B cell (primary cell): ENCODE data around the gene WNT3A. TPM values are rescaled to one million over a fixed set of nuclear protein-coding genes. Genes with fewer than 3 reads are reported as not detected.

Experiments used
- ATAC-seq: fragments of 200-7000 bp; cut with Tn5 transposase; one replicate; pipeline ENCODE4 v1.10.0; 2021; ENCODE audit warnings: low read depth, mild to moderate bottlenecking, moderate number of reproducible peaks, moderate library complexity
- CTCF ChIA-PET: fragments of 350-600 bp; sonication (Branson Sonifier 250); formaldehyde crosslinking; loops from one replicate; lab custom pipeline; 2021; ENCODE audit warnings: antibody characterized with exemption, inconsistent platforms; lab: Charles Lee
- POLR2A ChIA-PET: fragments of 350-600 bp; sonication (Branson Sonifier 250); formaldehyde crosslinking; loops from one replicate; lab custom pipeline; 2021; ENCODE audit warnings: antibody characterized with exemption; lab: Charles Lee
- DNase-seq: peaks from one replicate; pipeline ENCODE4 v3.0.0; 2013
- H2AFZ ChIP-seq: 2 replicates; pipeline ENCODE4 v1.6.1; 2012; ENCODE audit warnings: mild to moderate bottlenecking, low read depth, low read length; ENCODE audit not compliant: insufficient read depth, poor library complexity, severe bottlenecking
- H3K27ac ChIP-seq, 2 donors: 1 replicate in 1 of 2; 2 replicates in 1 of 2; pipeline ENCODE4 v1.5.1; 2012 to 2013; ENCODE audit warnings: low read length in 2 of 2, mild to moderate bottlenecking in 2 of 2, moderate library complexity in 1 of 2
- H3K27me3 ChIP-seq, 4 experiments: fragments of 200-600 bp in 1 of 4; sonication (generic) in 1 of 4; replicated peaks in 1 of 4; 1 replicate in 2 of 4; 2 replicates in 2 of 4; pipeline versions ENCODE4 v1.6.1 to v1.7.0; 2013 to 2016; ENCODE audit warnings: low read length in 3 of 4, mild to moderate bottlenecking in 2 of 4, mixed read lengths in 1 of 4, moderate library complexity in 1 of 4; ENCODE audit not compliant: insufficient read depth in 4 of 4, control insufficient read depth in 3 of 4; ENCODE audit errors: control extremely low read depth in 1 of 4
- H3K36me3 ChIP-seq, 2 experiments: replicated peaks in 1 of 2; 1 replicate in 1 of 2; 2 replicates in 1 of 2; pipeline versions ENCODE4 v1.6.1 to v1.7.1; 2013; ENCODE audit warnings: low read length in 1 of 2; ENCODE audit not compliant: insufficient read depth in 2 of 2, control insufficient read depth in 1 of 2; ENCODE audit errors: control extremely low read depth in 1 of 2, extremely low read depth in 1 of 2
- H3K4me1 ChIP-seq, 2 donors: fragments of 200-600 bp in 1 of 2; sonication (generic) in 1 of 2; 1 replicate in 1 of 2; 2 replicates in 1 of 2; pipeline versions ENCODE4 v1.5.1 to v1.6.1; 2013 to 2017; ENCODE audit warnings: low read length in 2 of 2; ENCODE audit not compliant: control insufficient read depth in 2 of 2, insufficient read depth in 2 of 2
- H3K4me2 ChIP-seq: replicated peaks from 2 replicates; pipeline ENCODE3; 2012; ENCODE audit warnings: mild to moderate bottlenecking, low read depth, low read length; ENCODE audit not compliant: poor library complexity, severe bottlenecking
- H3K4me3 ChIP-seq, 5 experiments: fragments of 200-600 bp in 1 of 5; sonication (generic) in 1 of 5; 1 replicate in 3 of 5; 2 replicates in 2 of 5; pipeline versions ENCODE4 v1.5.1 to v1.7.0; 2011 to 2016; ENCODE audit warnings: low read length in 4 of 5, mild to moderate bottlenecking in 4 of 5, low read depth in 2 of 5, control low read depth in 1 of 5, moderate library complexity in 1 of 5; ENCODE audit not compliant: insufficient read depth in 1 of 5; ENCODE audit errors: control extremely low read depth in 1 of 5, extremely low read depth in 1 of 5
- H3K79me2 ChIP-seq: fragments of 200-600 bp; sonication (generic); one replicate; pipeline ENCODE4 v1.6.0; 2016; ENCODE audit warnings: low read length; ENCODE audit not compliant: control insufficient read depth, insufficient read depth
- H3K9ac ChIP-seq: fragments of 200-600 bp; sonication (generic); 2 replicates; pipeline ENCODE4 v1.6.1; 2017; ENCODE audit warnings: mild to moderate bottlenecking, low read length, moderate library complexity
- H3K9me3 ChIP-seq, 3 donors: one replicate each; pipeline versions ENCODE4 v1.6.1 to v1.7.1; 2013; ENCODE audit warnings: low read length in 2 of 3; ENCODE audit not compliant: control insufficient read depth in 2 of 3, insufficient read depth in 1 of 3; ENCODE audit errors: control extremely low read depth in 1 of 3
- H4K20me1 ChIP-seq: 2 replicates; pipeline ENCODE4 v1.6.0; 2012; ENCODE audit warnings: mild to moderate bottlenecking, low read length; ENCODE audit not compliant: insufficient read depth, control insufficient read depth, poor library complexity, severe bottlenecking
- H3K27ac Mint-ChIP-seq: one replicate; pipeline ENCODE4 v1.8.0; 2021; ENCODE audit warnings: mixed read lengths
- H3K27me3 Mint-ChIP-seq: one replicate; pipeline ENCODE4 v1.8.0; 2021; ENCODE audit warnings: mixed read lengths
- H3K4me1 Mint-ChIP-seq: one replicate; pipeline ENCODE4 v1.8.0; 2021; ENCODE audit warnings: mixed read lengths
- H3K4me3 Mint-ChIP-seq: one replicate; pipeline ENCODE4 v1.8.0; 2021; ENCODE audit warnings: mixed read lengths
- H3K9me3 Mint-ChIP-seq: one replicate; pipeline ENCODE4 v1.8.0; 2022; ENCODE audit warnings: mixed read lengths; ENCODE audit not compliant: insufficient read depth
- CTCF ChIP-seq: fragments of 200-600 bp; IDR thresholded peaks from one replicate; pipeline ENCODE4 v1.8.0; 2022; ENCODE audit warnings: antibody characterized with exemption, mild to moderate bottlenecking
- EZH2 ChIP-seq: IDR thresholded peaks from 2 replicates; pipeline ENCODE4 v1.6.1; 2012; ENCODE audit warnings: borderline replicate concordance, low read depth, mild to moderate bottlenecking, moderate library complexity, low read length; ENCODE audit not compliant: insufficient read depth, poor library complexity, severe bottlenecking
- WGBS: methylation state at CpG from one replicate; pipeline ENCODE4 v1.1.5; 2013; ENCODE audit warnings: missing lambda C conversion rate; ENCODE audit not compliant: insufficient coverage; 5-methylcytosine and 5-hydroxymethylcytosine counted together
- intact Hi-C: fragments of 100-400 bp; cut with micrococcal nuclease; formaldehyde crosslinking; loops from one replicate; pipeline ENCODE4 v1.10.0; 2022
- polyA plus RNA-seq: library from polyadenylated mRNA; depleted of rRNA; stranded (reverse); fragments of >200 nt; gene quantifications from 2 replicates; pipeline ENCODE4 v1.2.3, GENCODE V29; 2012
- total RNA-seq, 2 donors: library from RNA; stranded (reverse); fragments of 120-200 nt in 1 of 2; gene quantifications; 1 replicate in 1 of 2; 2 replicates in 1 of 2; pipeline versions ENCODE4 v1.2.3 to v1.2.4, GENCODE V29; 2013 to 2022

WNT3A gene
- total and polyA plus RNA-seq, 2 donors (not counting 1 experiment from before 2014, with no cell fraction given), result 0.03 TPM; not detected in 1

- 76% methylated on average over 16 of the region's 21 CpGs for WGBS
- ChIA-PET CTCF (no interaction called here), POLR2A (no interaction called here)
- DNase-seq (no peak), ATAC-seq (no peak)
- Histone ChIP-seq H3K27ac (no peak overlapping the region), H3K36me3 (no peaks in the 10 kb centered on the region), H3K9me3 (peaks cover 0 to 5% (median 0%) of the 10 kb centered on the region in 3 donors), H3K9ac (no peak overlapping the region), H3K79me2 (no peaks in the 10 kb centered on the region), H3K4me2 (no peak overlapping the region), H3K27me3 (peaks cover 0 to 10% (median under 1%) of the 10 kb centered on the region in 4 experiments), H3K4me3 (no peak overlapping the region), H2AFZ (no peak overlapping the region), H4K20me1 (no peaks in the 10 kb centered on the region), H3K4me1 (peaks cover 13 to 14% of the 10 kb centered on the region in 2 donors)
- TF ChIP-seq EZH2, result no peak
- TF ChIP-seq CTCF, result no peak
- no peak overlapping the region for H3K4me3 Mint-ChIP-seq
- H3K27ac Mint-ChIP-seq, result no peak overlapping the region
- H3K4me1 Mint-ChIP-seq, result peaks cover 21% of the 10 kb centered on the region
- H3K9me3 Mint-ChIP-seq, result no peaks in the 10 kb centered on the region
- intact Hi-C loops, result no loop called here
- H3K27me3 Mint-ChIP-seq, result peaks cover 15% of the 10 kb centered on the region
Observed at GRCh38 chr1:228013935-228014930, 7.4 kb downstream of the WNT3A start.
